Measurements from ENCODE around the gene DENND2C.
A peak's percentile ranks its signal among the peaks of the same experiment; 100 is the strongest.

DENND2C gene

DNA sequence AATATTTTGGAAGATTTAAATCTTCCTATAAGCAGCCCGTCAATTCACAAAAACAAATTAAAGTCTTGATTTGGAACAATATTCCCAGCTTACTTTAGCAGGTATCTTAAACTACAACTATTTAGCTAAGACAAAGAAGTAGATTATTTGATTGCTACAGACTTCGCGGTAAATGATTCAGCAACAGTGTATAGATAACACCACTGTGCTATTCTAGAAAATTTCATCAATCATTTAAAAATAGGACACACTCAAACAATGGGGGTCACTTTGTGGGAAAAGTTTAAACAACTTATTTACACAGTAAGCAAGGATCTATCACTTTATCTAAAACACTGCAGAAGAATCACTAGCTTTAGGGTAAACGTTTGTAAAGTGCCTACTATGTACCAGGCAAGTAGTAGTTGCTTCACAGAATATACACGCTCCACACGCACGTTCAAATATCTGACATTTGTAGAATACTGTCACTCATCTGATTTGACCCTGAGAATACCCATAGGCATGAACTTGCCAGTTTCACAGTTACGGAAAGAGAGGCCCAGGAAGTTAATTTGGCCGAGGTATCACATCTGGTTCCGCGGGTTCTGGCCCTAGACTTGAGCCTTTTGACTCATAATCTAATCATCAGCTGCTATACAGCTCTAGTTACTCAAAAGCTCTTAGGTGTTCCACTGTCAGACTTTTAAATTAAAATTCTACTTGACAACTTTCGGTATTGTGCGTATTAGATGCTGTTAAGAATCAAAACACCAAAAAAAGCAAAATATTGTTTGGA, 876 bp downstream of the DENND2C start:
- peak in 1 of 2 experiments; percentile 32 for DNase-seq

DNA sequence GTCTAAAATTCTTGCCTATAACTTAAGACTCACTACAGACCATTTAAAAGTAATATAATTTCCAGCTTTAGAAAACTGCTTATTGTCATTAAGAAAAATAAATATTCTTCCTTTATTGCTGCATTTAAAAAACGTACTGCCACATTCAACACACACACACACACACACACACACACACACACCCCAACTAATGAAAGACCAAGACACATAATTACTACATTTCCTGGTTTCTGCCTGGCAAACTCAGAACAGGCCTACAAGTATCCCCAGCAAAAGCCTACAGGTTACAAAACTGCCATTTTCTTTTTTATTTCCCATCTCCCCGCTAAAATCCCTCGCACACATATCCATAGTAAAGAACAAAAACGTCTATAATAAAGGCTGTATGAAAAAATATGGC, 1.5 kb downstream of the DENND2C start:
- DNase-seq = no peak
- no peak for TF ChIP-seq GATA1 (IDR thresholded peaks at IDR 0.05; ENCODE audit: low read depth, low read length)
- no peak for TF ChIP-seq POLR2A (IDR thresholded peaks at IDR 0.05; ENCODE audit: low read length)

More for the DNA sequence above, 876 bp downstream of the DENND2C start:
- TF ChIP-seq GATA1 (IDR thresholded peaks at IDR 0.05; ENCODE audit: low read depth, low read length) (no peak), POLR2A (IDR thresholded peaks at IDR 0.05; ENCODE audit: low read length) (no peak)

DNA sequence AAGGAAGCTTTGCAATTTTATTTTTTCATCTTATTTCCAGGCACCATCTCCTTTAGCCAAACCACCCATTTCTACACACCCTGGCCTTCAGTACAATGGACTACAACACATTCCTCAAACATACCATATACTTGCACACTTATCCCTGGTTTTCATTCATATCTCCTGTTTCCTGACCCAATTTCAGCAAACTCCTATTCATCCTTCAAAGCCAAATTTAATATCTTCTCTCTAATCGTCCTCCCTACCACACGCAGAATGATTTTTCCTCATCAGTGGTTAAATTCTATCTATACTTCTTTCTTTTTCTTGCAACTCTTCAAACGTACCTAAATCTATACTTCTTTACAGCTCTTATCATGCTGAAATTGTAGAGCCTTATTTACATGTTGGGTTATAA, 2.9 kb downstream of the DENND2C start:
- TF ChIP-seq GATA1 (IDR thresholded peaks at IDR 0.05; ENCODE audit: low read depth, low read length) (no peak), POLR2A (IDR thresholded peaks at IDR 0.05; ENCODE audit: low read length) (no peak)
- no peak for DNase-seq

DNA sequence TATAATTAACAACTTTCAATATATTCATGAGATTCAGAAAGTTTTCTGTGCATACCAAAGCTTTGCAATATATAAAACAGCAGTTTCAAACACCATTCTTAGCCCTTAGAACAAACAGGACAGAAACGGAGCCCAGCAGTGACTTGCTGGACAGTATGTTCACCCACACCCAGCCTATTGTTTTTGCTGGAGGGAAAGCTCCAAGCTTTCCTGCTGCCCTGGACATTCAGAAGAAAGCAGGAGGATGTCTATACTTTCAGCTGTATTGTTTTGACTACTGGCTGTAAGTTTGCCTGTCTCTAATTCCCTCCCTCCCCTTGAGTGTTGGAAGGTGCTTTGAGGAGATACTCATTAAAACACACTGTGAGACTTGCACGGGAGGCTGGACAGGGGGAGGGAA, 9.6 kb downstream of the DENND2C start:
- DNase-seq = no peak
- TF ChIP-seq POLR2A (IDR thresholded peaks at IDR 0.05; ENCODE audit: low read length) (no peak), GATA1 (IDR thresholded peaks at IDR 0.05; ENCODE audit: low read depth, low read length) (no peak)

DNA sequence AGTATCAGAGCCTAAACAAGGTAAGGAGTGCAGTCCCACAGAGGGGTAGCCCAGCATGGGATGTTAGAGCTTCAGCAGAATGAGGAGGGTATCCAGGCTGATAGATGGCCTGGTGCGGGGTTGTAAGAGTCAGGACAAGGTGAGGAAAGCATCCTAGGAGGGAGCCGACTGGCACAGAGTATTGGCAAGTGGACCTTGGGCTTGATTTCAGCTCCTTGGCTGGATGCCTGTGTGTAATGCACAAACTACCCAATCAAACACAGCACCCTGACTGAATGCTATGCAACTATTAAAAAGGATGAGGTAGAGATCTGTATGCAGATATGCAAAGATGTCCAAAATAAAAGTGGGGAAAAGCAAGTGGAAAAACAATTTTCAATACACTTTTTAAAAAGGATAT, 18.0 kb downstream of the DENND2C start:
- no peak for DNase-seq
- no peak for TF ChIP-seq GATA1 (IDR thresholded peaks at IDR 0.05; ENCODE audit: low read depth, low read length)

DNA sequence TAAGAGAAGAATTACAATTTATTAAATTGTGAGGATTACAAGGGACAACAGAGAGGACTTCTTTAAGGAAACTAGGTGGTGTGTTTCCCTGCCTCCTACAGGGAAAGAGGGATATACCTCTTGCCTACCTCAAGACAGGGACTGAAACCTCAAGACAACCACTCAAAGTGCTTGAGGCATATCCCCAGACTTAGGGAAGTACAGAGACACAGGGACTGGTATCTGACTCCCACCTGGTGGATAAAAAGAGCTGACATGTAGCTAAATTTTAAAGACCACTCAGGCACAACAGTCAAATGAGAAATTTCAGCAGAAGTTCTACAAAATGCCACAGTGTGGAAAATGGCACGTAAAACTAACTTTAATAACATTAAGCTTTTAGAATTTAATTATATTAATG, 21.3 kb downstream of the DENND2C start:
- DNase-seq = peak in 1 of 2 experiments; percentile 3
- TF ChIP-seq GATA1 (IDR thresholded peaks at IDR 0.05; ENCODE audit: low read depth, low read length) = no peak
- no peak for TF ChIP-seq POLR2A (IDR thresholded peaks at IDR 0.05; ENCODE audit: low read length)

DNA sequence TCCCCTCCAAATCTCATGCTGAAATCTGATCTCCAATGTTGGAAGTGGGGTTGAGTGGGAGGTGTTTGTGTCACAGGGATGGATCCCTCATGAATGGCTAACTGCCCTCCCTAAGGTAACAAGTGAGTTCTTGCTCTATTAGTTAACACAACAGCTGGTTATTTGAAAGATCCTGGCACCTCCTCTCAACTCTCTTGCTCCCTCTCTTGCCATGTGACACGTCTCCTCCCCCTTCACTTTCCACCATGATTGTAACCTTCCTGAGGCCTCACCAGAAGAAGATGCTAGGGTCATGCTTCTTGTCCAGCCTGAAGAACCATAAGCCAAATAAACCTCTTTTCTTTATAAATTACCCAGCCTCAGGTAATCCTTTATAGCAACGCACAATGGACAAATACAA, 28.5 kb downstream of the DENND2C start:
- DNase-seq = no peak
- no peak for TF ChIP-seq POLR2A (IDR thresholded peaks at IDR 0.05; ENCODE audit: low read length)
- TF ChIP-seq GATA1 (IDR thresholded peaks at IDR 0.05; ENCODE audit: low read depth, low read length) = no peak

DNA sequence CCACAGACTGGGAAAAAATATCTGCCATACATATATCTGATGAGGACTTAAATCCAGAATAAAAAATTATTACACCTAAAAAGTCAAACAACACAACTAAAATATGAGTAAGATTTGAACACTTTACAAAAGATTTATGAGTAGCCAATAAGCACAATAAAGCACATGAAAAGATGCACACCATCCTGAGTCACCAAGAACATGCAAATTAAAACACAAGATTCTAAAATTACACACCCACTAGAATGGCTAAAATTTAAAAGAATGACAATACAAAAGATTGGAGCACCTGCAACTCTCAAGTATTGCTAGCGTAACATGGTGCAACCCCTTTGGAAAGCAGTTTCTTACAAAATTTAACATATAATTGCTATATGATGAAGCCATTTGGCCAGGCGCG, 30.9 kb downstream of the DENND2C start:
- DNase-seq = no peak

DNA sequence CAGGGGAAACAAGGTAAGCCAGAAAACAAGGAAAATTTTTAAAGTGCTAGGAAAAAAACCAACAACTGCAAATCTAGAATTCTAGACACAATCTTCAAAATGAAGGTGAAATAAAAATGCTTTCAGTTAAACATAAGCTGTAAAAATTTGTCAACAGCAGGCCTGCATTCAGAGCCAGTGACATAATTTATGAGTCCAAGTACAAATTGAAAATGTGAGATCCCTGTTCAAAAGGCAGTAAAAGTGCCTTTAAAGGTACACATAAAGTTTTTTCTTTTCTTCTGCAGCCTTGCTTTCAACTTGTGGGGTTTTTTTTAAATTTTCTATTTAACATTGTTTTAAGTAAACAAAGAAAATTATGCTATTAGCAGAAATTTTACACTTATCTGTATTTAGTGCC, 37.4 kb downstream of the DENND2C start:
- no peak for DNase-seq
- TF ChIP-seq POLR2A (IDR thresholded peaks at IDR 0.05; ENCODE audit: low read length) (no peak), GATA1 (IDR thresholded peaks at IDR 0.05; ENCODE audit: low read depth, low read length) (no peak)

More for the DNA sequence above, 30.9 kb downstream of the DENND2C start:
- TF ChIP-seq POLR2A (IDR thresholded peaks at IDR 0.05; ENCODE audit: low read length) (no peak), GATA1 (IDR thresholded peaks at IDR 0.05; ENCODE audit: low read depth, low read length) (no peak)

DNA sequence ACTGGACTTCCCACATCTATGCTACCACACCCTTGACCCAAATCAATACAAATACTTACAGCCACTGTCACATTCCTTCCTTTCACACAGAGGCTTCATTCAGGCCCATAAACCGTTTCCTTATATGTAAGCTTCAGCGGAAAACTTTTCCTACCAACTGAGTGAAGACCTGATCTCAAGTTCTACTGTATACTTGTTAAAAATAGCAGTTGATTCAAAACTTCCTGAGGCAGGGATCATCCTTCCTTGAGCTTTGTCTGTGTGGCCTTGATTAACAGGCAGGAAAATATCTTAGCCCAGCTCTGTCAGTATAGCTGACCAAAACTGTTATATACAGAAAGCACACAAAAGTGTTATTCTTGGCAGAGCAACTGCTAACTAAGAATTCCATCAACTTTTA, 42.7 kb downstream of the DENND2C start:
- DNase-seq = no peak
- no peak for TF ChIP-seq GATA1 (IDR thresholded peaks at IDR 0.05; ENCODE audit: low read depth, low read length)
- no peak for TF ChIP-seq POLR2A (IDR thresholded peaks at IDR 0.05; ENCODE audit: low read length)

DNA sequence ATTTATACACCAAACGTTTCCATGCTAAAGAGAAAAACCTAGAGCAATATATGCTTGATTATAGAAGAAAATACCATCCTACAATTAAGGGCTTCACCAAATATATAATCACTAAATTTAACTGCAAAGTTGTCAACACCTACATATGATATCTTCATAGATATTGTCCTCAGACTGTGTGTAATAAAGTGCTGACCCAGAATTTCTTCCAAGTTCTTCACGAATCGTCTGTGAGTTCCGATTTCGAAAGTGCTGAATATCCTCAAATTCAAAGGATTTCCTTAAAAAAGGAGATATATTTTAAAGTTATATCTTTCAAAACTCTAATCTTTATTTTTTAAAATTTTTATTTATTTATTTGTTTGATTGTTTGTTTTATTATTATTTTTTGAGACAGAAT, 46.5 kb downstream of the DENND2C start:
- TF ChIP-seq GATA1 (IDR thresholded peaks at IDR 0.05; ENCODE audit: low read depth, low read length) = no peak
- TF ChIP-seq POLR2A (IDR thresholded peaks at IDR 0.05; ENCODE audit: low read length) = no peak
- no peak for DNase-seq

DNA sequence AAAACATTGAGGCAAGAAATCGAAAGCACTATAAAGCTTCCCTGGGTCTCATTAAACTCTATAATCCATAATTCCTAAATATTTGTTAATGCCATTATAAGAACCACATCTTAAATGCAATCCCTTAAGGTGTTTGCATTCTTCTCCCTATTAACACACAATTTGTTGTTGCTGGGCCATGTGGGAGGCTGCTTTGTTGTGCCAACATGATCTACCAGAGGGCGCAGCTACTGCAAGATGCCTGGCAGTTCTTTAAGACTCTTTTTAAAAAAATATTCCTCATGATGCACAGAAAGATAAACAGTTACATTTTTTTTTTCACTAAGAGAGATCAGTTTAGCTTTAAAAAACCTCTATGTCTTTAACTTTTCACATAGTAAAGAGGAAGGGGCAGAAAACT, 49.4 kb downstream of the DENND2C start:
- TF ChIP-seq POLR2A (IDR thresholded peaks at IDR 0.05; ENCODE audit: low read length) (no peak), GATA1 (IDR thresholded peaks at IDR 0.05; ENCODE audit: low read depth, low read length) (no peak)
- no peak for DNase-seq

DNA sequence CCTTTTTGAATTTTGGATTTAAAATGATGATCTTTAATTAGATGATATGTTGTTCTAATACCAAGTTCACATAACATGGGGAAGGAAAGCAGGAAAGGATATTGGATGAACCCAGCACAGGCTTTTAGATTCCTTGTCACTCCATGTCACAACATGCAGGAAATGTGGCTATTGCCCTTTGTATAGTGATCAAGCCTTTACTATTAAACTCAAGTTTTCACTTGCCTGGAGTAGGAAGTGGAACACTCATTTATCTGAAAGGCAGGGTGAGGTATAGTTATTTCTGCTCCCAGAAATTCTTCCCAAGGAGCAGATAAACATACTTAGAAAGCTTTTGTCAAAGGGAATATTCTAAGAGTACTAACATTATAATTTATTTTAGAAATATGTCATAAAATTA, 51.2 kb downstream of the DENND2C start:
- no peak for TF ChIP-seq POLR2A (IDR thresholded peaks at IDR 0.05; ENCODE audit: low read length)
- no peak for TF ChIP-seq GATA1 (IDR thresholded peaks at IDR 0.05; ENCODE audit: low read depth, low read length)

DNA sequence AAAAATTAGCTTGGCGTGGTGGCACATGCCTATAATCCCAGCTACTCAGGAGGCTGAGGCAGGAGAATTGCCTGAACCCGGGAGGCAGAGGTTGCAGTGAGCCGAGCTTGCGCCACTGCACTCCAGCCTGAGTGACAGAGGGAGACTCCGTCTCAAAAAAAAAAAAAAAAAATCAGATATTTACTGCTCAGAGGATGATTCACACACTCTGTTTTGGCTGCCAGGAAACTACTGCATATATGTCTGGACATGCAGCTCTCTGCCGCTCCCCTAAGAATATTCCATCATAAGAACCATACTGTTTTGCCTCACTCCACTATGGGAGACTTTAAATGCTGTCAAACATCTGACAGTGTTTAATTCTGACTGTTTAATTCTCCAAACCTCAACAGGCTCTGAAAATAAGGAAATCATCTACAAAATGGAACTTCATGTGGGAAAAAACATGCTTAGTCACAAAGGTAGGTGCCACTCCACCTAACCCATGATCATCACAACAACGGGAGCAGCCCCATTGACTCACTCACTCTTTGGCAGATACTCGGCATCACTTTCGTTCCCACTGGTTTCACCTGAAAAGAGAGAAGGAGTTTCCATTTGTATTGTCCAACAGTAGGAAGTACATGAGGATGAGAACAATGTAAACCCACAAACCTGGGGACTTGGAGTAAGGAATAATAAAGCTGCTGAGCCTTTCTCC, 59.2 kb downstream of the DENND2C start:
- no peak for TF ChIP-seq GATA1 (IDR thresholded peaks at IDR 0.05; ENCODE audit: low read depth, low read length)
- TF ChIP-seq POLR2A (IDR thresholded peaks at IDR 0.05; ENCODE audit: low read length) = no peak

More for the DNA sequence above, 51.2 kb downstream of the DENND2C start:
- DNase-seq = no peak

DNA sequence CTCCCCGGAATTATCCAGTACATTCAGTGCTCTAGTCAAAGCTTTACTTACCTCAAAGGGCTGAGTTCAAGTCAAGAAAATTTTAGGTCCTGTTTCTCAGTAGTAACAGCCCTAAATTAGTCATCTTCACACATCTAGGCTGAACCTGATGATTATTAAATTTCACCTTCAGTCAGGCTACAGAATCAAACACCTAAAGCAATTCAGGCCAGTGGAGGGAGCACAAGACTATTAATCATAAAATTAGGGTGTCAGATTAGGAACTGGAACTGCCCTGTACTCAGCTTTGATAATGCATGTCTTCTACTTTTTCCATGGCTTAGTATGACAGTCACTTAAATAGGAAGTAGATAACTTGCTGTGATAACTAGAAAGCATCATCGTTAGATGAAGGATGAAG, 60.0 kb downstream of the DENND2C start:
- TF ChIP-seq POLR2A (IDR thresholded peaks at IDR 0.05; ENCODE audit: low read length) (no peak), GATA1 (IDR thresholded peaks at IDR 0.05; ENCODE audit: low read depth, low read length) (no peak)
- DNase-seq = peak in 1 of 2 experiments; percentile 3

More for the DNA sequence above, 59.2 kb downstream of the DENND2C start:
- DNase-seq = no peak

Measured in erythroblast (primary cell).